ENCODE measurements around the gene DSE.

GRCh38 chr6:116408491-116408890, 37.7 kb downstream of the DSE start:
- TF ChIP-seq CTCF (IDR thresholded peaks at IDR 0.05) = no peak
- TF ChIP-seq REST (IDR thresholded peaks at IDR 0.05; ENCODE audit: insufficient read depth in 1 of 2, low read depth in 2 of 2, low read length in 1 of 2) = no peak

All from Panc1 (cell line).